ENCODE data around the gene SLC7A11.

DNA sequence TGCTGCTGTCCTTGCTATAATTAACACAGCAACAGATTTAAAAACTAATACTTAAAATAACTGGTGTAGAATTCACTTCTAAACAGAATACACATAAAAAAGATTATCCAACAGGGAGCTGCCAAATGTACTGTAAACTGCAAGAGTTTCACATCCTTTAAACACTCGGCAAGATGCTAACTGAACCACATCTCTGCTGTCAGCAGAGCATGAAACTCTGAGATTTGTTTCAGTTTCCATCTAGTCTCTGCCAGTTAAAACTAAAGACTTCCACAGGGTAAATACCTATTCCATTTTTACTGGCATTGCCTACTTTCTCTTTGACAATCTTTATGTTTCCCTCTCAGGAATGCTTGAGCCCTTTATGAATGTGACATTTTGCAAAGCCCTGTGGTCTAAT lies 127.7 kb downstream of the SLC7A11 start:
- TF ChIP-seq RARB (CRISPR knock-in tag; IDR thresholded peaks at IDR 0.05) (no peak), ZNF8 (CRISPR knock-in tag; IDR thresholded peaks at IDR 0.05) (no peak), CREB5 (CRISPR knock-in tag; IDR thresholded peaks at IDR 0.05; ENCODE audit: low read depth) (no peak), ZFP3 (CRISPR knock-in tag; IDR thresholded peaks at IDR 0.05) (no peak), GLIS3 (CRISPR knock-in tag; IDR thresholded peaks at IDR 0.05) (no peak), SNAI2 (CRISPR knock-in tag; IDR thresholded peaks at IDR 0.05) (no peak), OSR1 (CRISPR knock-in tag; IDR thresholded peaks at IDR 0.05) (no peak), ZFP30 (CRISPR knock-in tag; IDR thresholded peaks at IDR 0.05) (no peak), ZNF565 (CRISPR knock-in tag; conservative IDR thresholded peaks at IDR 0.05; ENCODE audit: low read depth) (no peak), ARNTL (CRISPR knock-in tag; IDR thresholded peaks at IDR 0.05; ENCODE audit: borderline replicate concordance, low read depth) (no peak), ZC3H10 (CRISPR knock-in tag; IDR thresholded peaks at IDR 0.05) (no peak), PATZ1 (CRISPR knock-in tag; IDR thresholded peaks at IDR 0.05; ENCODE audit: borderline replicate concordance) (no peak)
- TF ChIP-seq, protein P1, sequence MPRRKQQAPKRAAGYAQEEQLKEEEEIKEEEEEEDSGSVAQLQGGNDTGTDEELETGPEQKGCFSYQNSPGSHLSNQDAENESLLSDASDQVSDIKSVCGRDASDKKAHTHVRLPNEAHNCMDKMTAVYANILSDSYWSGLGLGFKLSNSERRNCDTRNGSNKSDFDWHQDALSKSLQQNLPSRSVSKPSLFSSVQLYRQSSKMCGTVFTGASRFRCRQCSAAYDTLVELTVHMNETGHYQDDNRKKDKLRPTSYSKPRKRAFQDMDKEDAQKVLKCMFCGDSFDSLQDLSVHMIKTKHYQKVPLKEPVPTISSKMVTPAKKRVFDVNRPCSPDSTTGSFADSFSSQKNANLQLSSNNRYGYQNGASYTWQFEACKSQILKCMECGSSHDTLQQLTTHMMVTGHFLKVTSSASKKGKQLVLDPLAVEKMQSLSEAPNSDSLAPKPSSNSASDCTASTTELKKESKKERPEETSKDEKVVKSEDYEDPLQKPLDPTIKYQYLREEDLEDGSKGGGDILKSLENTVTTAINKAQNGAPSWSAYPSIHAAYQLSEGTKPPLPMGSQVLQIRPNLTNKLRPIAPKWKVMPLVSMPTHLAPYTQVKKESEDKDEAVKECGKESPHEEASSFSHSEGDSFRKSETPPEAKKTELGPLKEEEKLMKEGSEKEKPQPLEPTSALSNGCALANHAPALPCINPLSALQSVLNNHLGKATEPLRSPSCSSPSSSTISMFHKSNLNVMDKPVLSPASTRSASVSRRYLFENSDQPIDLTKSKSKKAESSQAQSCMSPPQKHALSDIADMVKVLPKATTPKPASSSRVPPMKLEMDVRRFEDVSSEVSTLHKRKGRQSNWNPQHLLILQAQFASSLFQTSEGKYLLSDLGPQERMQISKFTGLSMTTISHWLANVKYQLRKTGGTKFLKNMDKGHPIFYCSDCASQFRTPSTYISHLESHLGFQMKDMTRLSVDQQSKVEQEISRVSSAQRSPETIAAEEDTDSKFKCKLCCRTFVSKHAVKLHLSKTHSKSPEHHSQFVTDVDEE (CRISPR knock-in tag; IDR thresholded peaks at IDR 0.05) = no peak
- TF ChIP-seq, protein P2, sequence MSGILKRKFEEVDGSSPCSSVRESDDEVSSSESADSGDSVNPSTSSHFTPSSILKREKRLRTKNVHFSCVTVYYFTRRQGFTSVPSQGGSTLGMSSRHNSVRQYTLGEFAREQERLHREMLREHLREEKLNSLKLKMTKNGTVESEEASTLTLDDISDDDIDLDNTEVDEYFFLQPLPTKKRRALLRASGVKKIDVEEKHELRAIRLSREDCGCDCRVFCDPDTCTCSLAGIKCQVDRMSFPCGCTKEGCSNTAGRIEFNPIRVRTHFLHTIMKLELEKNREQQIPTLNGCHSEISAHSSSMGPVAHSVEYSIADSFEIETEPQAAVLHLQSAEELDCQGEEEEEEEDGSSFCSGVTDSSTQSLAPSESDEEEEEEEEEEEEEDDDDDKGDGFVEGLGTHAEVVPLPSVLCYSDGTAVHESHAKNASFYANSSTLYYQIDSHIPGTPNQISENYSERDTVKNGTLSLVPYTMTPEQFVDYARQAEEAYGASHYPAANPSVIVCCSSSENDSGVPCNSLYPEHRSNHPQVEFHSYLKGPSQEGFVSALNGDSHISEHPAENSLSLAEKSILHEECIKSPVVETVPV (CRISPR knock-in tag; IDR thresholded peaks at IDR 0.05) = no peak
